ENCODE data around the gene DDI2. TPM values are rescaled to one million over a fixed set of nuclear protein-coding genes. Genes with fewer than 3 reads are reported as not detected.

The DDI2 gene
- total RNA-seq, 1 donor from 2014 or later: 33.0 TPM

DNA sequence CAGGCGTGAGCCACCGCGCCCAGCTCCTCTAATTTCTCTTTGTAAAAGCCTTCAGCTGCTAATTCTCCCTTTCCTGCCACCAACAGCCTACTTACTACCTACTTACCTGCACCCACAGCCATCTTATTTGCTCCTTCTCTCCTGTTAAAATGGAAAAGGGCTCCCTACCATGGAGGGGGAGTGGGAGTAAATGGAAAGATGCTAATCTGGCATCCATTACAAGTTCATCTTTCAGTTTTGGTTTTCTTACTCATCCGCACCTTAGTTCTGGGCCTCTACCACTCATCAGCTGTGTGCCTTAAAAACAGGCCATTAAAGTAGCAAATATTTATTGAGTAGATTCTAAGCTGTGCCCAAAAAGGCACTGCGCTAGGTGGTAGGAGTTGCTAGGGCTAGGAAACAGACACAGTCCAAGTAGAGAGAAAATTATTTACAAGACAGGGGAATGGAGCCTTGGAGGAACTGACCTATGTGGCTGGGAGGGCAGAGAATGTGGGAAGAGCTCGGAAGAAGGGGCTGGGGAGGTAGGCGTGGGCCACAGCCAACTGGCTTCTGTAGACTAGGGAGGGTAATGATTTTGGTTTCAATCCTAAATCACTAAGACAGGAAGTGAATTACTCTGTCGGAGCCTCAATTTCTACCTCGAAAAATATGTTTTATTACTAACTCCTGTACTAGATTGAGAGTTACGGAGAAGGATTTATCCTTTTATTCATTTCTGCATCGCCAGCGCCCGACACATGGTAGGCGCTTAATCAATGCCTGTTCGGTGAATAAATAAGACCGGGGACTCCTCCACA lies 685 bp upstream of the DDI2 start:
- H3K27me3 Mint-ChIP-seq (ENCODE audit: low read depth): no peaks in the 10 kb centered on the region
- H3K36me3 Mint-ChIP-seq (ENCODE audit: low read depth): no peaks in the 10 kb centered on the region
- H3K4me1 Mint-ChIP-seq: peaks cover 27% of the 10 kb centered on the region
- peak overlapping the region; percentile 13 for H3K27ac Mint-ChIP-seq (ENCODE audit: unreplicated experiment)
- peak overlapping the region; percentile 94 for H3K4me3 Mint-ChIP-seq
- TF ChIP-seq, protein P1, sequence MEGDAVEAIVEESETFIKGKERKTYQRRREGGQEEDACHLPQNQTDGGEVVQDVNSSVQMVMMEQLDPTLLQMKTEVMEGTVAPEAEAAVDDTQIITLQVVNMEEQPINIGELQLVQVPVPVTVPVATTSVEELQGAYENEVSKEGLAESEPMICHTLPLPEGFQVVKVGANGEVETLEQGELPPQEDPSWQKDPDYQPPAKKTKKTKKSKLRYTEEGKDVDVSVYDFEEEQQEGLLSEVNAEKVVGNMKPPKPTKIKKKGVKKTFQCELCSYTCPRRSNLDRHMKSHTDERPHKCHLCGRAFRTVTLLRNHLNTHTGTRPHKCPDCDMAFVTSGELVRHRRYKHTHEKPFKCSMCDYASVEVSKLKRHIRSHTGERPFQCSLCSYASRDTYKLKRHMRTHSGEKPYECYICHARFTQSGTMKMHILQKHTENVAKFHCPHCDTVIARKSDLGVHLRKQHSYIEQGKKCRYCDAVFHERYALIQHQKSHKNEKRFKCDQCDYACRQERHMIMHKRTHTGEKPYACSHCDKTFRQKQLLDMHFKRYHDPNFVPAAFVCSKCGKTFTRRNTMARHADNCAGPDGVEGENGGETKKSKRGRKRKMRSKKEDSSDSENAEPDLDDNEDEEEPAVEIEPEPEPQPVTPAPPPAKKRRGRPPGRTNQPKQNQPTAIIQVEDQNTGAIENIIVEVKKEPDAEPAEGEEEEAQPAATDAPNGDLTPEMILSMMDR (conservative IDR thresholded peaks at IDR 0.05): no peak
- no peak for DNase-seq (ENCODE audit: low read depth, low spot score)
- H3K9me3 Mint-ChIP-seq: no peaks in the 10 kb centered on the region

DNA sequence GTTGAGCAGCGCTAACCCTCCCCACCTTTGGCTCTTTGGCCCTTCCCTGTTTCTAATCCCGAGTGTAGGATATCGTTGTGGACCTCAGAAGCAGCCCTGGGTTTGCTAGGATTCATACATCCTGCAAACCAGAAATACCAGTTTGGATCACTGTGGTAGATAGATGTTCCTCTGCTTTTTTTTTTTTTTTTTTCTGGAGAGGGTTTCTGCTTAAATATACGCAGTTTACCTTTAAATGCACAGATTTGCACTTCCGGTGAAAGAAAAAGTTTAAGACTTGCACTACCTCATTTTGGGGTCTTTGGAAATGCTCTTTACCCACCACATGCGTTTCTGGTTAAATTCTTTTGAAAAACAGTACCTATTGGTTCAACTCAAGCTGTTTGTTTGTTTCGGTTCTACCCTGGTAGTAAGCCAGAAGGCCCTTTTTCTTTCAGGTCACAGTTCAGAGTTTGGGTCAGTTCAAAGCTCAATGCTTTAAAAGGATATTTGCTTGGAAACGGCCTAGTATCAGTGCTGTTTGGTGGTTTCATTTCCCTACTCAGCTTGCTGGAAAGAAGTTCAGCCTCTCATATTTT lies 908 bp downstream of the DDI2 start:
- Mint-ChIP-seq H3K27me3 (ENCODE audit: low read depth) (no peaks in the 10 kb centered on the region), H3K27ac (ENCODE audit: unreplicated experiment) (peak overlapping the region; percentile 30), H3K9me3 (no peaks in the 10 kb centered on the region), H3K36me3 (ENCODE audit: low read depth) (no peaks in the 10 kb centered on the region), H3K4me1 (peaks cover 29% of the 10 kb centered on the region), H3K4me3 (peak overlapping the region; percentile 94)
- DNase-seq (ENCODE audit: low read depth, low spot score): no peak
- TF ChIP-seq, protein P1 (conservative IDR thresholded peaks at IDR 0.05): no peak

GRCh38 chr1:15618655-15619525 lies 1.6 kb downstream of the DDI2 start:
- H3K4me1 Mint-ChIP-seq: peaks cover 29% of the 10 kb centered on the region
- no peak for DNase-seq (ENCODE audit: low read depth, low spot score)
- no peaks in the 10 kb centered on the region for H3K36me3 Mint-ChIP-seq (ENCODE audit: low read depth)
- peak overlapping the region; percentile 30 for H3K27ac Mint-ChIP-seq (ENCODE audit: unreplicated experiment)
- TF ChIP-seq, protein P1 (conservative IDR thresholded peaks at IDR 0.05): no peak
- no peaks in the 10 kb centered on the region for H3K9me3 Mint-ChIP-seq
- peak overlapping the region; percentile 94 for H3K4me3 Mint-ChIP-seq
- no peaks in the 10 kb centered on the region for H3K27me3 Mint-ChIP-seq (ENCODE audit: low read depth)

GRCh38 chr1:15620155-15620545 lies 2.9 kb downstream of the DDI2 start:
- peak overlapping the region; percentile 84 for H3K4me3 Mint-ChIP-seq
- no peak overlapping the region for H3K27ac Mint-ChIP-seq (ENCODE audit: unreplicated experiment)
- no peaks in the 10 kb centered on the region for H3K9me3 Mint-ChIP-seq
- DNase-seq (ENCODE audit: low read depth, low spot score): no peak
- peaks cover 29% of the 10 kb centered on the region for H3K4me1 Mint-ChIP-seq
- TF ChIP-seq, protein P1 (conservative IDR thresholded peaks at IDR 0.05): no peak
- no peaks in the 10 kb centered on the region for H3K36me3 Mint-ChIP-seq (ENCODE audit: low read depth)
- H3K27me3 Mint-ChIP-seq (ENCODE audit: low read depth): no peaks in the 10 kb centered on the region

DNA sequence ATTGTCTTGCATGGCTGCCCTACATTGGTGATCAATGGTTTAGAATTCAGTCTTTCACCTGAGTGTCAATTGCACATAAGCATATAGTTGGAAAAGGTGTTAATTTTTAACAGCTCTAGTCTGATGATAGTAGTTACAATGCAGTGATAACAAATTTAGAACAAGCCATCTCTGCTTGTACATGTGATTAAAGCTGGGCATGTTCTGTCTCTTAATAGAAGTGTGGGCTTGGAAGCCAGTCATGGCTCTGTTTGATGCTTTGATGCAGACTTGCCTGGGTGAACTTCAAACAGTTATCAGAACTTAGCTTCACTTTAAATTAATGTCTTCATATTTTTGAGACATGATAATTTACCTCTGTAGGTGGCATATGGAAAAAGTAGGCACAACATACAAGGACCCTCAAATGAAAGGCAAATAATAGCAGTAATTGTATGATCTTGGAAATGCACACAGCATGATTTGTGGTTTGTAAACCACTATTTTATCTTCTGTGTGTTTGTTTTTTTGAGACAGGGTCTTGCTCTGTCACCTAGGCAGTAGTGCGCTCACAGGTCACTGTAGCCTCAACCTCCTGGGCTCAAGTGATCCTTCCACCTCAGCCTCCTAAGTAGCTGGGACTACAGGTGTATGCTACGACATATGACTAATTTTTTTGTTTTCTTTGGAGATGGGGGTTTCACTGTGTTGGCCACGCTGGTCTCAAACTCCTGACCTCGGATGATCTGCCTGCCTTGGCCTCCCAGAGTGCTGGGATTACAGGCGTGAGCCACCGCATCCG lies 3.8 kb downstream of the DDI2 start:
- no peaks in the 10 kb centered on the region for H3K36me3 Mint-ChIP-seq (ENCODE audit: low read depth)
- H3K4me3 Mint-ChIP-seq: peak overlapping the region; percentile 51
- TF ChIP-seq, protein P1 (conservative IDR thresholded peaks at IDR 0.05): no peak
- H3K27ac Mint-ChIP-seq (ENCODE audit: unreplicated experiment): no peak overlapping the region
- H3K27me3 Mint-ChIP-seq (ENCODE audit: low read depth): no peaks in the 10 kb centered on the region
- H3K4me1 Mint-ChIP-seq: peaks cover 29% of the 10 kb centered on the region
- no peak for DNase-seq (ENCODE audit: low read depth, low spot score)
- no peaks in the 10 kb centered on the region for H3K9me3 Mint-ChIP-seq

Measured in neural crest cell (in vitro differentiated cells).